ENCODE results near the gene TMEM200C.

The TMEM200C gene

DNA sequence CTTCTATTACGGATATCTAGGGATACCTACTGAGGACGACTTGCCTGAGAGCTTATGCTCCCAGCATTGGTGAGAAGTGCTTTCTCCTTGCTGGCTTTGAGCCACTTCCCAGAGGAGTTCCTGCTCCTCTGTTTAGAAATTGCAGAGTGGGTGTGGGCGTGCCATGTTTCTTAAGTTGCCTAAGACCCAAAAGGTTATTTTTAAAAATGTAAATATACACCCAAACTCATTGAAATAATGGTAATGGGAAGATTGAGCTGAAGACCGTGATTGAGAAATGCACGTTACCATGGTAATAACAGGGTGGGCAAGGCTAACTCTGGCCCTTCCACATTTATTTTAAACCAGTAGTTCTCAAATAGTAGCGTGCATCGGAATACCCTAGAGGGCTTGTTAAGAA is 17.2 kb upstream of the TMEM200C start:
- no peak for ATAC-seq
- TF ChIP-seq ARNTL (CRISPR knock-in tag; IDR thresholded peaks at IDR 0.05; ENCODE audit: borderline replicate concordance, low read depth) (no peak), SNAI2 (CRISPR knock-in tag; IDR thresholded peaks at IDR 0.05) (no peak), TCF4 (CRISPR knock-in tag; IDR thresholded peaks at IDR 0.05; ENCODE audit: borderline replicate concordance) (no peak), OSR1 (CRISPR knock-in tag; IDR thresholded peaks at IDR 0.05) (no peak), TSHZ2 (CRISPR knock-in tag; IDR thresholded peaks at IDR 0.05) (no peak), ESRRG (CRISPR knock-in tag; IDR thresholded peaks at IDR 0.05) (no peak), ZFP3 (CRISPR knock-in tag; IDR thresholded peaks at IDR 0.05) (no peak), PATZ1 (CRISPR knock-in tag; IDR thresholded peaks at IDR 0.05; ENCODE audit: borderline replicate concordance) (no peak), BACH2 (CRISPR knock-in tag; IDR thresholded peaks at IDR 0.05; ENCODE audit: borderline replicate concordance) (no peak)
- TF ChIP-seq, protein P1, sequence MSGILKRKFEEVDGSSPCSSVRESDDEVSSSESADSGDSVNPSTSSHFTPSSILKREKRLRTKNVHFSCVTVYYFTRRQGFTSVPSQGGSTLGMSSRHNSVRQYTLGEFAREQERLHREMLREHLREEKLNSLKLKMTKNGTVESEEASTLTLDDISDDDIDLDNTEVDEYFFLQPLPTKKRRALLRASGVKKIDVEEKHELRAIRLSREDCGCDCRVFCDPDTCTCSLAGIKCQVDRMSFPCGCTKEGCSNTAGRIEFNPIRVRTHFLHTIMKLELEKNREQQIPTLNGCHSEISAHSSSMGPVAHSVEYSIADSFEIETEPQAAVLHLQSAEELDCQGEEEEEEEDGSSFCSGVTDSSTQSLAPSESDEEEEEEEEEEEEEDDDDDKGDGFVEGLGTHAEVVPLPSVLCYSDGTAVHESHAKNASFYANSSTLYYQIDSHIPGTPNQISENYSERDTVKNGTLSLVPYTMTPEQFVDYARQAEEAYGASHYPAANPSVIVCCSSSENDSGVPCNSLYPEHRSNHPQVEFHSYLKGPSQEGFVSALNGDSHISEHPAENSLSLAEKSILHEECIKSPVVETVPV (CRISPR knock-in tag; IDR thresholded peaks at IDR 0.05), result no peak
- TF ChIP-seq, protein P2, sequence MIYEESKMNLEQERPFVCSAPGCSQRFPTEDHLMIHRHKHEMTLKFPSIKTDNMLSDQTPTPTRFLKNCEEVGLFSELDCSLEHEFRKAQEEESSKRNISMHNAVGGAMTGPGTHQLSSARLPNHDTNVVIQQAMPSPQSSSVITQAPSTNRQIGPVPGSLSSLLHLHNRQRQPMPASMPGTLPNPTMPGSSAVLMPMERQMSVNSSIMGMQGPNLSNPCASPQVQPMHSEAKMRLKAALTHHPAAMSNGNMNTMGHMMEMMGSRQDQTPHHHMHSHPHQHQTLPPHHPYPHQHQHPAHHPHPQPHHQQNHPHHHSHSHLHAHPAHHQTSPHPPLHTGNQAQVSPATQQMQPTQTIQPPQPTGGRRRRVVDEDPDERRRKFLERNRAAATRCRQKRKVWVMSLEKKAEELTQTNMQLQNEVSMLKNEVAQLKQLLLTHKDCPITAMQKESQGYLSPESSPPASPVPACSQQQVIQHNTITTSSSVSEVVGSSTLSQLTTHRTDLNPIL (CRISPR knock-in tag; IDR thresholded peaks at IDR 0.05; ENCODE audit: low read depth), result no peak

GRCh38 chr18:5909125-5909524 is 13.8 kb upstream of the TMEM200C start:
- no peak for ATAC-seq
- TF ChIP-seq GLIS3 (CRISPR knock-in tag; IDR thresholded peaks at IDR 0.05) (no peak), SNAI2 (CRISPR knock-in tag; IDR thresholded peaks at IDR 0.05) (no peak), TSHZ2 (CRISPR knock-in tag; IDR thresholded peaks at IDR 0.05) (no peak), PATZ1 (CRISPR knock-in tag; IDR thresholded peaks at IDR 0.05; ENCODE audit: borderline replicate concordance) (no peak), ARNTL (CRISPR knock-in tag; IDR thresholded peaks at IDR 0.05; ENCODE audit: borderline replicate concordance, low read depth) (no peak), ZNF565 (CRISPR knock-in tag; conservative IDR thresholded peaks at IDR 0.05; ENCODE audit: low read depth) (no peak), ZNF70 (CRISPR knock-in tag; IDR thresholded peaks at IDR 0.05) (no peak), OSR1 (CRISPR knock-in tag; IDR thresholded peaks at IDR 0.05) (no peak), POU6F1 (CRISPR knock-in tag; IDR thresholded peaks at IDR 0.05; ENCODE audit: borderline replicate concordance, low read depth) (no peak), ZNF8 (CRISPR knock-in tag; IDR thresholded peaks at IDR 0.05) (no peak), PPARA (CRISPR knock-in tag; IDR thresholded peaks at IDR 0.05; ENCODE audit: borderline replicate concordance) (no peak), RARB (CRISPR knock-in tag; IDR thresholded peaks at IDR 0.05) (no peak), BACH2 (CRISPR knock-in tag; IDR thresholded peaks at IDR 0.05; ENCODE audit: borderline replicate concordance) (no peak)
- TF ChIP-seq, protein P1 (CRISPR knock-in tag; IDR thresholded peaks at IDR 0.05), result no peak
